ENCODE results near the gene TFDP1. TPM values are rescaled to one million over a fixed set of nuclear protein-coding genes. Genes with fewer than 3 reads are reported as not detected.
A peak's percentile ranks its signal among the peaks of the same experiment; 100 is the strongest.

Gene TFDP1
- total and polyA plus RNA-seq, 10 donors = 21.7 to 91.7 (median 51.7) TPM

DNA sequence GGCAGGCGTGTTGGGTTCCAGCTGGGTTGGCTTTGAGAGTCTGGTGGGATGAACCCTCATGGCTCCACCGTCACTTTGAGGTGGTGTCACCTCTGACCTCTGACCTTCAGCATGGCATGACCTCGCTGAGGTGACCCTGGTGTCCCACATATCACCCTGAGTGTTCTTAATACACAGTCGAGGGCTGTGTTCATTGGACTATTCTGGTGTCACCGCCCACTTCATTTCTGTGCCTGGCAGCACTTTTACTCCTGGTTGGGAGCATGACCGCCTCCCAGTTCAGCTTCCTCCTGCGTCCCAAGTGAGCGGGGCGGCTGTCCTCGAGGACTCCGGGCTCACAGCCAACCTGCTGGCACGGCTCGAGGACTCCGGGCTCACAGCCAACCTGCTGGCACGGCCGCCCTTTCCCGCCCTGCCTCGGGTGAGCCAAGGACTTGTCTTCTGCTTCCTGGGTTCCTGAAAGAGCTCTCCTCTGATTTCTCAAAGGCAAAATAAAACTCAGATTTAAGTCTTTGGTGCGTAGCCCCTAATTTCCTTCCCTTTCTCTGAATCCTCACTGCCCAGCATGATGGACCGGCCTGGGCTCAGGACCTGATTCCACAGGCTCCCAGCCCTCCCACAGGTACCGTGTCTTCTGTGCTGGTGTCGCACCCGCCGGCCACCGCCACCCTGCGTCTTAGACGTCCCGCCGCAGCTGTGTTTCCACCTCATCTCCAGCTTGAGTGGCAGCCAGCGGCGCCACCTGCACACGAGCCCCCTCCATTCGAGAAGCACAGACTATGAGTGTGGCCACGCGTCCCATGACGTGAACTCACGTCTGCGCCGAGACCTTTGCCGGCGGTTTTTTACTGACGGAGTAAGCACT is 63.0 kb downstream of the TFDP1 start:
- no peak overlapping the region for H3K4me3 ChIP-seq
- H3K27me3 ChIP-seq (replicated peaks in 1 of 7) = no peaks in the 10 kb centered on the region
- WGBS, 5 donors = 59 to 74% (median 64%) methylated on average over 41 to 42 of the region's 42 CpGs
- H3K27ac ChIP-seq = peak overlapping the region; percentile 1 to 77 (median 58)
- intact Hi-C loops (cut with DNase I; ENCODE audit: low total_unique reads) = no loop called here
- no peak for TF ChIP-seq POLR2A (IDR thresholded peaks at IDR 0.05)
- TF ChIP-seq POLR2AphosphoS5 (IDR thresholded peaks at IDR 0.05) = peak; percentile 82 to 92 (median 85)
- TF ChIP-seq, protein P1, sequence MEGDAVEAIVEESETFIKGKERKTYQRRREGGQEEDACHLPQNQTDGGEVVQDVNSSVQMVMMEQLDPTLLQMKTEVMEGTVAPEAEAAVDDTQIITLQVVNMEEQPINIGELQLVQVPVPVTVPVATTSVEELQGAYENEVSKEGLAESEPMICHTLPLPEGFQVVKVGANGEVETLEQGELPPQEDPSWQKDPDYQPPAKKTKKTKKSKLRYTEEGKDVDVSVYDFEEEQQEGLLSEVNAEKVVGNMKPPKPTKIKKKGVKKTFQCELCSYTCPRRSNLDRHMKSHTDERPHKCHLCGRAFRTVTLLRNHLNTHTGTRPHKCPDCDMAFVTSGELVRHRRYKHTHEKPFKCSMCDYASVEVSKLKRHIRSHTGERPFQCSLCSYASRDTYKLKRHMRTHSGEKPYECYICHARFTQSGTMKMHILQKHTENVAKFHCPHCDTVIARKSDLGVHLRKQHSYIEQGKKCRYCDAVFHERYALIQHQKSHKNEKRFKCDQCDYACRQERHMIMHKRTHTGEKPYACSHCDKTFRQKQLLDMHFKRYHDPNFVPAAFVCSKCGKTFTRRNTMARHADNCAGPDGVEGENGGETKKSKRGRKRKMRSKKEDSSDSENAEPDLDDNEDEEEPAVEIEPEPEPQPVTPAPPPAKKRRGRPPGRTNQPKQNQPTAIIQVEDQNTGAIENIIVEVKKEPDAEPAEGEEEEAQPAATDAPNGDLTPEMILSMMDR (IDR thresholded peaks at IDR 0.05 in 8 of 11, conservative IDR thresholded peaks at IDR 0.05 in 3 of 11) = no peak
- peak; percentile 88 for DNase-seq
- H3K4me1 ChIP-seq = peaks cover 4 to 31% (median 13%) of the 10 kb centered on the region in 6 donors
- no peaks in the 10 kb centered on the region for H3K9me3 ChIP-seq
- H3K36me3 ChIP-seq = peaks cover 0 to 2% (median 0%) of the 10 kb centered on the region in 6 donors

DNA sequence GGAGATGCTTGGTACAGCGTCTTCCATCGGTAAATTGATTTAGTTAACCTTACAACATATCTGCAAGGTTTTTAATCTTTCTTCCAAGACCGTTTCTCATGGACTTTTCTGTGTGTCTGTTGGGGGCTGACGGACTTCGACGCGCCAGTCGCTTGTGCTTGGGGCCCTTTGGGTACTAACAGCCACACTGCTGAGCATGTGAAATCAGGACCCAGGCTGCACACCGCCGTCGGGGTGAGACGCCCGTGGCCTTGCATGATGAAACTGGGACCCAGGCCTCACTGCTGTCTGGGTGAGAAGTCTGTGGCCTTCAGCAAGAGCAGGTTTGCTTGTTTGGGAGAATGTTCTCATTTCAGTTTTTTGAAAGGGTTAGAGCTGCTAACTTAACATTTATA is 63.7 kb downstream of the TFDP1 start:
- WGBS, 5 donors = 90 to 95% (median 93%) methylated on average over 13 of the region's 13 CpGs
- H3K36me3 ChIP-seq = no peaks in the 10 kb centered on the region

DNA sequence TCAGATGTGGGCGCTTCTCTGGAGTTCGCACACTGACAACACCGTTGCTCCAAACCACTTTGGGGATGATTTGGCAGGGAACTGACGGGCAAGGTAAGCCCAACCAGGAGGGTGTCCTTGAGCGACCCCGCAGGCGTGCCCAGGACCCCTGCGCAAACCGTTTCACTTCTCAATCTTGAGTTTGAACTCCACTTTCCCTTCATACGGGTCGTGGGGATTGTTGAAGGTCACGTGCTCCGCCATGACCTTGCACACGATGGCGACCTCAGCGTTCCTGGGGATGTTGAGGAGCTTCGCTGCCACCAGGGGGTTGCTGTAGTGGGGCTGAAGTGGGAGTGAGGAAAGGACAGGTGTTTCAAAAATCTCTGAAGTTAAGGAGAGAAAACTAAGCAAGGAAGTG is 64.7 kb downstream of the TFDP1 start:
- TF ChIP-seq, protein P1 (IDR thresholded peaks at IDR 0.05 in 8 of 11, conservative IDR thresholded peaks at IDR 0.05 in 3 of 11) = peak in 1 of 11 experiments; percentile 4
- TF ChIP-seq POLR2A (IDR thresholded peaks at IDR 0.05) = no peak
- peak in 1 of 3 donors; percentile 28 for TF ChIP-seq POLR2AphosphoS5 (IDR thresholded peaks at IDR 0.05)
- intact Hi-C loops (cut with DNase I; ENCODE audit: low total_unique reads) = no loop called here
- DNase-seq = peak; percentile 63

More for the DNA sequence above, 63.7 kb downstream of the TFDP1 start:
- Histone ChIP-seq H3K4me3 (no peak overlapping the region), H3K27ac (peak overlapping the region in 7 of 8 donors; percentile 1 to 77 (median 58)), H3K4me1 (peaks cover 4 to 35% (median 13%) of the 10 kb centered on the region in 6 donors), H3K27me3 (replicated peaks in 1 of 7) (no peaks in the 10 kb centered on the region), H3K9me3 (no peaks in the 10 kb centered on the region)
- TF ChIP-seq POLR2AphosphoS5 (IDR thresholded peaks at IDR 0.05) (no peak), POLR2A (IDR thresholded peaks at IDR 0.05) (no peak)
- TF ChIP-seq, protein P1 (IDR thresholded peaks at IDR 0.05 in 8 of 11, conservative IDR thresholded peaks at IDR 0.05 in 3 of 11) = no peak
- intact Hi-C loops (cut with DNase I; ENCODE audit: low total_unique reads) = no loop called here
- DNase-seq = peak; percentile 62

DNA sequence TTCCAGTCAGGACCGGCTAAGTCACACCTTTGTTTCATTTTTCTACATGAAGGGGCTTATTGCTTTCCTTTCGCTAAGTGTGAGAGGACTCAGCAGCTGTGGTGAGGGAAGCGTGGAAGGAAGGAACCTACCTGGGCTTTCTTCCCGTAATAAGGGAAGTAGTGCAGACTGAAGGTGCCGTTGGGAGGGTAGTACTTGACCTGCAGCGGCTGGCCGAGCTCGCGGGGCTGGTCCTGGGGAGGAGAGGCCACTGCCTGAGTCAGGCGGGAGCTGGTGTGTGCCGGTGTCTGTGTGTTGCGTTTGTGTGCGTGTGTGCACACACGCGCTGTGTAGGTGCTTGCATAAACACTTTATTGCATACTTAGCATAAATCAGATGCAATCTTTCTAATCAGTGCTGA is 65.7 kb downstream of the TFDP1 start:
- WGBS, 5 donors = 82 to 88% (median 85%) methylated on average over 15 of the region's 15 CpGs
- Histone ChIP-seq H3K27me3 (replicated peaks in 1 of 7) (no peaks in the 10 kb centered on the region), H3K27ac (peak overlapping the region in 3 of 8 donors; percentile 21 to 67 (median 57)), H3K36me3 (no peaks in the 10 kb centered on the region), H3K4me1 (peaks cover 4 to 50% (median 21%) of the 10 kb centered on the region in 6 donors), H3K9me3 (no peaks in the 10 kb centered on the region), H3K4me3 (no peak overlapping the region)
- DNase-seq = peak; percentile 54
- intact Hi-C loops (cut with DNase I; ENCODE audit: low total_unique reads) = no loop called here
- TF ChIP-seq POLR2AphosphoS5 (IDR thresholded peaks at IDR 0.05) = no peak
- TF ChIP-seq, protein P1 (IDR thresholded peaks at IDR 0.05 in 8 of 11, conservative IDR thresholded peaks at IDR 0.05 in 3 of 11) = no peak
- no peak for TF ChIP-seq POLR2A (IDR thresholded peaks at IDR 0.05)

More for the DNA sequence above, 64.7 kb downstream of the TFDP1 start:
- Histone ChIP-seq H3K9me3 (no peaks in the 10 kb centered on the region), H3K4me3 (no peak overlapping the region), H3K27me3 (replicated peaks in 1 of 7) (no peaks in the 10 kb centered on the region), H3K27ac (peak overlapping the region in 5 of 8 donors; percentile 21 to 67 (median 40)), H3K36me3 (no peaks in the 10 kb centered on the region), H3K4me1 (peaks cover 4 to 45% (median 21%) of the 10 kb centered on the region in 6 donors)
- WGBS, 5 donors = 82 to 90% (median 84%) methylated on average over 17 of the region's 17 CpGs

Data from spleen (tissue), 11 donors.